NCI-H2171 (cell line): ENCODE results near the gene NDUFA6.
"Not testable (repeated sequence)": the region's sequence is repeated elsewhere in the genome, so short reads cannot be mapped to it uniquely, and the experiment has no call there.

Source experiments
- DNase-seq: peaks from one replicate; lab custom pipeline; 2025; lab: John Stamatoyannopoulos, UW

The NDUFA6 gene

GRCh38 chr22:42112793-42113192 is 22.2 kb upstream of the NDUFA6 start:
- not testable (repeated sequence) for DNase-seq

GRCh38 chr22:42111798-42112197 is 21.2 kb upstream of the NDUFA6 start:
- DNase-seq: no peak

DNA sequence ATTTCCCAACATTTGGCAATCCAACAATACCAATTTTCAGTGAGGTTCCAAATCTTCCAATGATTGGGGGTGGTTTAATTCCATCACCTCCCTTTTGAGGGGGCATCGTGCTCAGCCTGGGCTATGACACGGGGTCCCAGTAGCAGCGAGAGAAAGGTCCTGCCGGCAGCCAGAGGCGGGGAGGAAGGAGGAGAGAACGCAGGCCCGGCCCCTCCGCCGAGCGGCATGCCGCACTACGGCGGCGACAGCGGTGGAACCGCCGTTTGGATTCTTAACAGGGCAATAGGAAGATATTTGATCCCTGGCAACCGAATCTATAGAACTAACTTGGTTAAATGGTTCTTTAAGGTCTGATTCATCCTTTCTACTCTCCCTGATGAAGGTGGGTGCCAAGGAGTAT is 18.3 kb upstream of the NDUFA6 start:
- DNase-seq: no peak

GRCh38 chr22:42104332-42104860 is 13.8 kb upstream of the NDUFA6 start:
- not testable (repeated sequence) for DNase-seq

GRCh38 chr22:42101199-42101598 is 10.6 kb upstream of the NDUFA6 start:
- DNase-seq: no peak

DNA sequence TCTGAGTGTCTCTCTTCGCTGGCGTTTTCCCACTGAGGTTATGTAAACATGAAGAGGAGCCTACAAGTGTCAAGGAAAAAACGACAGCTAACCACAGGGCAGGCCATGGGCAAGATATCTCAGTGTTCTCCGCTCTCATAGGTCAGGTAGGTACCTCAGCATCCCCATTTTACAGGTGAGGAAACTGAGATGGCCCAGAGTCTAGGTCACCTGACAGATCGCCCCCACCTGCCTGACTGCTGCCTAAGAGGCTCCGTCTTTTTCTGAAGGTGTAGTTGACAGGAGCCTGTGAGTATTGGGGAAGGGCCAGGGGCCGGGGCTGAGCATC is 847 bp upstream of the NDUFA6 start:
- no peak for DNase-seq

- DNase-seq: no peak
Measured at GRCh38 chr22:42086051-42086450, 4.5 kb downstream of the NDUFA6 start.

GRCh38 chr22:42084874-42085273 is 5.7 kb downstream of the NDUFA6 start:
- no peak for DNase-seq

DNA sequence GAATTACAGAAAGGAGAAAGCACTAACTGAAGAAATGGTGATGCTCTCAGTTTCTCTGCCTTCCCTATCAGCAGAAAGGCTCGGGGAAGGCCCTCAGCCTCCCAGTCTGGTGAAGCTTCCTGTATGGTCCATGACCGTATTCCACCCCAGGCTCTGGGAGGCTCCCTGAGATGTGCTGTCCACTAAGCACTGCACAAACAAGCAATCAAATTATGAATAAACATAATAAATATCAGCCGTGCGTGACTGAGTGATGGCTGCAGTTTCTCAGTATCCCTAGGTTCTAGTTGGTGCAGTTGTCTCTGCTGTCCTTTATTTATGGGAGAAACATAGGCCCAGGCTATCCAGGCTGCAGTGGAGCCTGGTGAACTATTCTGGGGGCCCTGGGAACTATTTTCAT is 7.5 kb downstream of the NDUFA6 start:
- DNase-seq: no peak

- DNase-seq: peak; percentile 31
Measured at GRCh38 chr22:42080287-42080686, 10.3 kb downstream of the NDUFA6 start.

GRCh38 chr22:42079319-42080251 is 11.0 kb downstream of the NDUFA6 start, which contains the start of gene SMDT1:
SMDT1 (plus strand) TSS chr22:42079700; CDS start chr22:42079769, 69 bp downstream.
- DNase-seq: peak; percentile 98

GRCh38 chr22:42078469-42079318 is 11.9 kb downstream of the NDUFA6 start:
- DNase-seq: no peak

DNA sequence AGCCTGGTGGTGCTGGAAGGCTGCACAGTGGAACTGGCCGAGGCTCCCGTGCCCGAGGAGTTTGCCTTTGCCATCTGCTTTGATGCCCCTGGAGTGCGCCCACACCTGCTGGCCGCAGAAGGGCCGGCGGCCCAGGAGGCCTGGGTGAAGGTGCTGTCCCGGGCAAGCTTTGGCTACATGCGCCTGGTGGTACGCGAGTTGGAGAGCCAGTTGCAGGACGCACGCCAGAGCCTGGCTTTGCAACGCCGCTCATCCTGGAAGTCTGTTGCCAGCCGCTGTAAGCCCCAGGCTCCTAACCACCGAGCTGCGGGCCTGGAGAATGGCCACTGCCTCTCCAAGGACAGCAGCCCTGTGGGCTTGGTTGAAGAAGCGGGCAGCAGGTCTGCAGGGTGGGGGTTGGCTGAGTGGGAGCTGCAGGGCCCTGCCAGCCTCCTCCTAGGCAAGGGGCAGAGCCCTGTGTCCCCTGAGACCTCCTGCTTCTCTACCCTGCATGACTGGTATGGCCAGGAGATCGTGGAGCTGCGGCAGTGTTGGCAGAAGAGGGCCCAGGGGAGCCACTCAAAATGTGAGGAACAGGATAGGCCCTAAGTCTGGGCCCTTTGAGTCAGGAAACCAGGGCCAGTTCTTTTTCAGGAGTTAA is 13.0 kb downstream of the NDUFA6 start:
- DNase-seq: no peak

DNA sequence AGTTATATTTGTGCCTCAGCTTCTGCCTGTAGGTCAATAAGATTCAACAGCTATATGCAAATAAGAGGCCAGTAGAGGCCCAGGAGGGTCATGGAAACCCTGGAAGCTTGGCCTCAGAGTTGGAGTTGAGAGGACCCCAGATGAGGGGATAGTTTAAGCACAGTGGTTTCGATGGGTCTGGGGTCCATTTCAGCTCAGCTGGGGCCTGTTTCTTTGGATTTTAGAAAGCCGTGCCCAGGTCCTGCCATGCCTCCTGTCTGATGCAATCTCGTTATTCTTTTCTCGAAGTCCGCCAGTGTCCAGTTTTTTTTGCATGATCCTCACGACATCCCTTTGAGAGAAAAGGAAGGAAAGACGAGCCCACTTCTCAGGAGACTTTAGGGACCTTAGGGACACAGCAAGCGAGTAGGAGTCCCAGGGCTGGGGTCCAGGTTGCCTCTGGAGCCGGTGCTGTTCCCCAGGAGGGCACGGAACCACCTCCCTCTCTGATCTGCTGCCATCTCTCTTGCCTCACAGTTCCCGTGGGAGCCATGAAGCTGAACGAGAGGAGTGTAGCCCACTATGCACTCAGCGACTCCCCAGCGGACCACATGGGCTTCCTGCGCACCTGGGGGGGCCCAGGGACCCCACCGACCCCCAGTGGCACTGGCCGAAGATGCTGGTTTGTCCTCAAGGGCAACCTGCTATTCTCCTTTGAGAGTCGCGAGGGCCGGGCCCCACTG is 13.6 kb downstream of the NDUFA6 start:
- no peak for DNase-seq

- no peak for DNase-seq
Measured at GRCh38 chr22:42074846-42075676, 15.5 kb downstream of the NDUFA6 start.

DNA sequence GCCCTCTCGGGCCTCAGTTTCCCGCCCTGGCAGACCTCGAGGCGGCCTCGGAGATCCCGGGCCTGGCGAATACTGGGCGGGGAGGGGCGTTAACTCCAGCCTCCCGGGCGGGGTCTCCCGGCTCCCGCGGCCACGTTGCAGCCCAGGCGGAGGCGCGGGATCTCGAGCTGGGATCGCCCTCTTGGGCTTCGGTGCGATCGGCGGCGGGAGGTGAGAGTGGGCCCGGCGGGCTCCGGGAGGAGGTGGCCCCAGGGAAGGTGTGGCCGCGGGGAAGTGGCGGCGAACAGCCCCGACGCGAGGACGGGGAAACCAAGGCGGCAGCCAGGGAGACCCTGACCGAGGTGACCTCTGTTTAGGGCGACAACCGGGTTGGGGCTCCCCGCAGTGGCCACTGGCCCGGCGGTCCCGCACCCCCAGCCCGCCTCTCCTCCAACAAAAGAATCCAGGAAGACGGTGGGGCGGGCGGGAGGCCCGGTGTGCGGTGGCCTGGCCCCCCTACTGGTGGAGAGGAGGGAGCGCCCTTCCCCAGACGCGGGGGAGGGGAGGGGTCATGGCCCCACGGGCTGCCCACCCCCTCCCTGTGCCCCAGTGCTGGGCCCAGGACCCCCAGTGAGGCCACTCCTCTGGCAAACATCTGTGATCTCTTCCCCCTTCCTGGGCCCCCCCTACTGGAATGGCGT is 16.3 kb downstream of the NDUFA6 start, which contains the start of gene PHETA2:
TSS of gene PHETA2 (plus strand) at position 117 of the 680 bp plus-strand sequence. CDS start 3,046 bp downstream, outside the sequence.
- no peak for DNase-seq

DNA sequence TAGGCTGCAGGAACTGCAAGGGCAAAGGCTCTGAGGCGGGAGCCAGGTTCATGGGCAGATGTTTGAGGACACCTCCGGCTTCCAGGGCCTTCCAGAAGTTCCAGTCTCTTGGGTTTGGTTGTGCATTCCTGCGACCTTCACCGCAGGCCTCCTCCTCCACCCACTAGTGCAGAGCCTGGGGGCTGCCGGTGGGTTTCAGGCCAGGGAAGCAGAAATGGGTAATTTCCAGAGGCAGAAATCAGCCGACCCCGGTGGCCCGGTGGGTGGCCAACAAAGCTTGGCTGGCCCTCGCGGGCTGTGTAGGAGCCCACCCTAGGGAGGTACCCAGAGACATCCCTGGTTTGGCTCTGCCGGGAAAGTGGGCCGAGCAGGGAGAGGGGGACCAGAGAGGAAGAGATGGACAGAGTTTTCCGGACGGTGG is 16.9 kb downstream of the NDUFA6 start:
- no peak for DNase-seq

- DNase-seq: no peak
Measured at GRCh38 chr22:42072606-42073330, 17.8 kb downstream of the NDUFA6 start.

DNA sequence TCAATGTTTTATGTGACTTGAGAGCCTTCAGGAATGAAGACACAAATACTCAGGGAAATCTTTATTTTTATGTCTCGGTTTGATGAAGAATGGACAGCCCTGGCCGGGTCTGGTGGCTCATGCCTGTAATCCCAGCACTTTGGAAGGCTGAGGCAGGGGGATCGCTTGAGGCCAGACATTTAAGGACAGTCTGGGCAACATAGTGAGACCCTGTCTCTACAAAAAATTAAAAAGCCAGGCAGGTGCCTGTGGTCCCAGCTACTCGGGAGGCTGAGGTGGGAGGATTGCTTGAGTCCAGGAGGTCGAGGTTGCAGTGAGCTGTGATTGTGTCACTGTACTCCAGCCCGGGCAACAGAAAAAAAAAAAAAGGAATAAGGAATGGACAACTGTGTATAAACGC is 19.1 kb downstream of the NDUFA6 start:
- DNase-seq: not testable (repeated sequence)
